Panc1 (cell line): ENCODE results near the gene TMPRSS11B.

Source experiments
- POLR2AphosphoS5 ChIP-seq: IDR thresholded peaks from 2 replicates; pipeline ENCODE4 v1.6.1; 2012; ENCODE audit warnings: mild to moderate bottlenecking, low read depth, low read length, moderate library complexity
- REST ChIP-seq, 2 experiments: IDR thresholded peaks; 2 replicates each; pipeline ENCODE4 v1.6.1; 2011 to 2012; ENCODE audit warnings: low read depth in 2 of 2, control low read depth in 1 of 2, low read length in 1 of 2, mild to moderate bottlenecking in 1 of 2, moderate library complexity in 1 of 2; ENCODE audit not compliant: insufficient read depth in 1 of 2
- SIN3A ChIP-seq: IDR thresholded peaks from 2 replicates; pipeline ENCODE4 v1.6.1; 2012; ENCODE audit warnings: low read depth, mild to moderate bottlenecking, low read length, moderate library complexity, borderline replicate concordance; ENCODE audit not compliant: insufficient read depth
- TCF7L2 ChIP-seq: IDR thresholded peaks from 2 replicates; pipeline ENCODE4 v1.6.1; 2011; ENCODE audit warnings: mild to moderate bottlenecking, low read depth, low read length, inconsistent platforms
- TF ChIP-seq, protein P1 (sequence below): fragments of 450-650 bp; IDR thresholded peaks from 2 replicates; pipeline ENCODE4 v1.5.1; 2017; ENCODE audit warnings: mild to moderate bottlenecking

GRCh38 chr4:68228568-68228967 lies 16.9 kb downstream of the TMPRSS11B start:
- TF ChIP-seq, protein P1, sequence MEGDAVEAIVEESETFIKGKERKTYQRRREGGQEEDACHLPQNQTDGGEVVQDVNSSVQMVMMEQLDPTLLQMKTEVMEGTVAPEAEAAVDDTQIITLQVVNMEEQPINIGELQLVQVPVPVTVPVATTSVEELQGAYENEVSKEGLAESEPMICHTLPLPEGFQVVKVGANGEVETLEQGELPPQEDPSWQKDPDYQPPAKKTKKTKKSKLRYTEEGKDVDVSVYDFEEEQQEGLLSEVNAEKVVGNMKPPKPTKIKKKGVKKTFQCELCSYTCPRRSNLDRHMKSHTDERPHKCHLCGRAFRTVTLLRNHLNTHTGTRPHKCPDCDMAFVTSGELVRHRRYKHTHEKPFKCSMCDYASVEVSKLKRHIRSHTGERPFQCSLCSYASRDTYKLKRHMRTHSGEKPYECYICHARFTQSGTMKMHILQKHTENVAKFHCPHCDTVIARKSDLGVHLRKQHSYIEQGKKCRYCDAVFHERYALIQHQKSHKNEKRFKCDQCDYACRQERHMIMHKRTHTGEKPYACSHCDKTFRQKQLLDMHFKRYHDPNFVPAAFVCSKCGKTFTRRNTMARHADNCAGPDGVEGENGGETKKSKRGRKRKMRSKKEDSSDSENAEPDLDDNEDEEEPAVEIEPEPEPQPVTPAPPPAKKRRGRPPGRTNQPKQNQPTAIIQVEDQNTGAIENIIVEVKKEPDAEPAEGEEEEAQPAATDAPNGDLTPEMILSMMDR, result no peak
- TF ChIP-seq SIN3A (no peak), REST (IDR thresholded peaks at IDR 0.05; ENCODE audit: insufficient read depth in 1 of 2, low read depth in 2 of 2, low read length in 1 of 2) (no peak), POLR2AphosphoS5 (no peak), TCF7L2 (no peak)
